SIG-M5 treated with dmso at 0.1 percent for 504 hours (cell line): ENCODE results near the gene NCF4.

Experiments used
- DNase-seq: peaks from one replicate; lab custom pipeline; 2025; ENCODE audit not compliant: unreplicated experiment; lab: John Stamatoyannopoulos, UW

NCF4 gene

GRCh38 chr22:36893262-36893661, 32.5 kb downstream of the NCF4 start:
- no peak for DNase-seq

DNA sequence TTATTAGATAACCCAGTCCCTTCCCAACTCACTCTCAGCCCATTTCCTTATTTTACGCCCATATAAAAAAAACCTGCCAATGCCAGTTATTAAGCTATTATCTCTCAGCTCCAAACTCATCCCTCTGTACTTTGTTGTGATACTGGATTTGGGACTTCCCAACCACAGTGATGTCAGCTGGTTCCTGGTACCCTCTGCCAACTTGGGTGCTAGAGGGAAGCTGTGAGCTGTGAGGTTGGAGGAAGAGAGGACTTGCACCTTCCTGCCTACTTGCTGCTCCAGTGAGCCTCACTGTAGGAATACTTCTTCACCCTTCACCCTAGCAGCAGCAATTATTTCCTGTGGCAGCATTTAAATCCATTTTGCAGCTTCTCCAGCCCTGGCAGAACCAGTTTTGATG, 33.5 kb downstream of the NCF4 start:
- no peak for DNase-seq

DNA sequence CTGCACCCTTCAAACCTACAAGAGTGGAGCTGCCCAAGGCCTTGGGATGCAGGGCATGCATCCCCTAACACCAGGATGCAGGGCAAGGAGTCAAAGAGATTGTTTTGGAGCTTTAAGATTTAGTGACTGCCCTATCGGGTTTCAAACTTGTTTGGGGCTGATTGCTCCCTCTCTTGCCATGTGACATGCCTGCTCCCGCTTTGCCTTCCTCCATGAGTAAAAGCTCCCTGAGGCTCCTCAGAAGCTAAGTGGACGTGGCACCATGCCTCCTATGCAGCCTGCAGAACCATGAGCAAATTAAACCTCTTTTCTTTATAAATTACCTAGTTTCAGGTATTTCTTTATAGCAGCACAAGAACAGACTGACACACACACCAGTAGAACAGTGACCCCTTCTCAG, 36.8 kb downstream of the NCF4 start:
- no peak for DNase-seq

DNA sequence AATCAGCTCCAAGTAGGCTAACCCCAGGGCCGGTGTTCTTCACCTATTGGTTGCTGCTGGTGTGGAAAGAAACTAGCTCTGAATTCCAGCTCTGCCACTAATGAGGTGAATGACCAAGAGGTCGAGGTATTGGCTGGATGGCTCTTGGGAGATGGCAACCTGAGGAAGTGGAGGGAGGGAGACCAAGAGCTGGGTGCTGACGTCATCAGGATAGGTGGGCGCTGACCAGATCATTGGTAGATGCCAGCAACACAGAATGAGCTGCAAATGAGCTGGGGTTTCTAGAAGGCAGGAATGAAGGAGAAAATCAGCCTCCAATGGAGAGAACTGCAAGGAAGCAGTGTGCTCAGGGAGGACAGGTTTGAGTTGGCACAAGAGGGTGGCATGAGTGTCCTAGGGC, 37.9 kb downstream of the NCF4 start:
- DNase-seq, result no peak

DNA sequence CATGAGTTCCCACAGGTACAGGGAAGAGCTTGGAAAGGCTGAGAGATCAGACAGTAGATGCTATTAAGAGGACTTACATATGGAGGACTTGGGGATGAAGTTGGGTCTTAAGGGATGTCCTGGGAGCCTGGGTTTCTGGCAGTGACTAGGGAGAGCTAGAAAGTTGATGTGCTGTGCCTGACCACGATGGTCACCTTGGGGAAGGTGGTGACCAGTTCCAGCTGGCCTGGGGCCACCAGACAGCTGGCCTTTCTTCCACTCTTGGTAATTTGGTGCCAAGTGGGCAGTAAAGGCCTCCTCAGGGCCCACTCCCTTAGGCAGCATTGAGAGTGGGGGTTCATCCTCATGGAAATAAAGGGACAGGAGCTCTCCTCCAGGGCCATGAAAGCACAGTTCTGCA, 38.7 kb downstream of the NCF4 start:
- no peak for DNase-seq

DNA sequence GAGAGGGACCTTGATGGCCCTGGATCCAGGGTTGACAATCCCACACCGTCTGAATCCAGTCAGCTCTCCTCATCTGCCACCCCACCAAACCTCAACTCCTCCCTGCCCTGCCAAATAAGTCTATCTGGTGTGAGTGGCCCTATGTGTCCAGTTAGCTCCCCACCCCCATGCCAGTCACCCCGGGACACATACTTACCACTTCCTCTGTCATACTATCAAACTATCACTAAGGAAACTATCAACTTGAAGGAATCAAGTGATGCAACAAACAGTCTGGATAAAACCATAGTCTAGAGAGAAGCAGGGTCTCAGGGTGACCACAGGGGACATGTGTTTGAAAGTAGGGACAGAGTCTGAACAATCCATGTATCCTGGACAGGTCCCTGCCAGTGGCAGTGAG, 39.4 kb downstream of the NCF4 start:
- DNase-seq, result no peak

GRCh38 chr22:36900880-36901279, 40.1 kb downstream of the NCF4 start:
- DNase-seq, result no peak

GRCh38 chr22:36901411-36902142, 40.8 kb downstream of the NCF4 start:
- no peak for DNase-seq

DNA sequence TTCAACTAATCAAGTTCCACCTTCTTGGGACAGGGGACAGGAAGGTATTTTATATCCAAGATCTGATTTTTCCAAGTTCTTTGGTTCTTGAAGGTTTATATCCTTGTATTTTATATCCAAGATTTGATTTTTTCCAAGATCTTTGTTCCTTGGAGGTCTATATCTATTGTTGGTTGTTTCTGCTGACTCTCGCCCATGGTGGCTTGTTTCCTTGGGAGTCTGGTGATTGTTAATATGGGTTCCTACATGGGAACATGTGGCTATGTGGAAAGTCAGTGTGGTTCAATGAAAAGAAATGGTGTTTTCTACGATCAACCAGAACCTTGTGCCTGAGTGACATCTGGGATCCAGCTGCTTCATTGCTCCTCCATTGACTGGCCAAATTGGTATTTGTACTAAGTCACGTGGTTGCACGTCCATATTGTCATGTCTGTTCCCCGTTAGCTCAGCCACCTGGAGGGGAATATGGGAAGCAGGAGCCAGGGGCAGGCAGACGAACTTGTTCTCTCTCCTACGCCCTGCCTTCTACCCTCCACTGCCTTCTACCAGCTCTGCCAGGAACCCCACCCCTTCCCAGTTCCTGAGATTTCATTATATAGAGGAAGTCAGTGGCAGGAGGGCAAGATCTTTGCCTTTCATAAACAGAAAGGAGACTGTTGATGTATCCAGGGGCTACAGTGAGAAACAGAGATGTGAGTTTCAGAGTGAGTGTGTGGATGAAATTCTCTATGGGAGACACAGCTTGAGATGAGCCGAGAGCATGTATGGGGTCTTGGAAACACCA, 41.5 kb downstream of the NCF4 start:
- DNase-seq, result no peak

DNA sequence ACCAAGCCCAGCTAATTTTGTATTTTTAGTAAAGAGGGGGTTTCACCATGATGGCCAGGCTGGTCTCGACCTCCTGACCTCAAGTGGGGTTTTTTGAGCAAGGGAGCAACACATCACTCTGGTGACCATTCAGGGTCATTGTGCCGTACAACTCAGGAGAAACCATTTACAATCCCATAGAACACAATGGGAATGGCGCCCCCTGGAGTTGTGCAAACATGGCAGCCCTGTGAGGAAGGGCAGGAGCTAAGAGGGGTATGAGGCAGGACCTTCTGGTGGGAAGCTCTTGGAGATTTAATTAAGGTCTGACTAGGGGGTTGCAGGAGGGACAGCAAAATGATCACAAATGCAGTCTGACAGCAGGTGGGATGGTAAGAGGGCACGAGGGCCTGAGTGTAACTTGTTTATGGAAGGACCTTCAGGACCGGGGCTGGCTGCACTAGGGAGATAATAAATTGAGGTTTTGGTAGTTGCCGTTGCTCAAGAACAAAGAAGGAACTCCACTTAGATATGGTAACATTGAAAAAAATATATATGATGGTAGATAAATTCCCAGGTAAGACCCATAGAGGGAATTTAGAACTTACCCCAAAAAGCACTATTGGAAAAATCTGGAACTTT, 43.6 kb downstream of the NCF4 start:
- no peak for DNase-seq

- no peak for DNase-seq
These were observed 46.7 kb downstream of the NCF4 start for GRCh38 chr22:36907253-36908195.

- DNase-seq, result no peak
These were observed 49.7 kb downstream of the NCF4 start for GRCh38 chr22:36910461-36910860.

GRCh38 chr22:36911887-36912661, 51.3 kb downstream of the NCF4 start:
- DNase-seq, result no peak

DNA sequence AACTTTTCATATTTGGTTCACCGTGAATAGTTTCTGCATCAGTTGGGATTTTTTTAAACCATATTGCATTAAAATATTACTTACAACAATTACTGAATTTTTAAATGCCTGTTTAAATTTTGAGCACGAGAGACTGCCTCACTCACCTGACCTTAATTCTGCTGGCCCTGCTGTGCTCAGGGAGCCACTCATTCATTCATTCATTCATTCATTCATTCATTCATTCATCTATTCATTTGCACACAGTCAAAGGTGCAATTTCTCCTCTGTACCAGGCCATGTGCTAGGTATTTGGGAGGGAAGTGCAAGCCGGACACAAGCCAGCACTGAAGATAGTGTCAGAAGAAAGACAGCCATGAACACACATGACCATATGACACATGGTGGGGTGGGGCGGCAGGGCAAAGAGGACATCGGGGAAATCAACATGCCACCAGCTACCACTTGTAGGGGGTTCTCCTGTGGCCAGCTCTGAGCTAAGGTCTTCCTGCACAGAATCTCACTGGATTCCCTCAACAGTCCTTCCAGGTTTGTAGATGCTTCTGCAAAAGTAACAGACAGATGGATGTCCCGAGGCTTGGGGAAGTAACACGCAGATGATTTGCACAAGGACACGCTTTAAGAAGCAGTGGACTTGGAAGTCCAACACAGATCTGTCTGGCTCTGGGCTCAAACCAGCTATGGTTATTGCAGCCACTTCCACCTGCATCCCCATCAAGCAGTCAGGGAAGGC, 52.1 kb downstream of the NCF4 start:
- no peak for DNase-seq

GRCh38 chr22:36913427-36914389, 52.9 kb downstream of the NCF4 start, which contains the start of gene CSF2RB:
TSS of gene CSF2RB (plus strand) at chr22:36913628. CDS start at chr22:36922208, 8,580 bp downstream.
- DNase-seq, result peak; percentile 88

DNA sequence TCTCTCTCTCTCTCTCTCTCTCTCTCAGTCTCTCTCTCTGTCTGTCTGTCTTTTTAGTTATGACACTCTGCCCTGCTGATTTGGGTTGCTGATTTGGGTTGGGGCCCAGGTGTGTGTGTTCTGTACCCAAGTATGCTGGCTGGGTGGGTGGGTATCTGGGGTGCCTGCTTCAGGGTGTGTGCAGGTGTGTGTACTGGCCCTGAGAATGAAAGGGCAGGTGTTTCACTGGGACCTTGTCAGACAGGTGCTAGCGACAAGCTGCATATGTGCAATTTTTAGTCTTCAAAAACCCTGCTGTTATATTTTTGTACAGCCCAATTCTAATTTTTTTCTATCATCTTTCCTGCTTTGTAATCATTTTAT, 53.6 kb downstream of the NCF4 start:
- DNase-seq, result no peak

- DNase-seq, result no peak
These were observed 55.2 kb downstream of the NCF4 start for GRCh38 chr22:36916034-36916433.

DNA sequence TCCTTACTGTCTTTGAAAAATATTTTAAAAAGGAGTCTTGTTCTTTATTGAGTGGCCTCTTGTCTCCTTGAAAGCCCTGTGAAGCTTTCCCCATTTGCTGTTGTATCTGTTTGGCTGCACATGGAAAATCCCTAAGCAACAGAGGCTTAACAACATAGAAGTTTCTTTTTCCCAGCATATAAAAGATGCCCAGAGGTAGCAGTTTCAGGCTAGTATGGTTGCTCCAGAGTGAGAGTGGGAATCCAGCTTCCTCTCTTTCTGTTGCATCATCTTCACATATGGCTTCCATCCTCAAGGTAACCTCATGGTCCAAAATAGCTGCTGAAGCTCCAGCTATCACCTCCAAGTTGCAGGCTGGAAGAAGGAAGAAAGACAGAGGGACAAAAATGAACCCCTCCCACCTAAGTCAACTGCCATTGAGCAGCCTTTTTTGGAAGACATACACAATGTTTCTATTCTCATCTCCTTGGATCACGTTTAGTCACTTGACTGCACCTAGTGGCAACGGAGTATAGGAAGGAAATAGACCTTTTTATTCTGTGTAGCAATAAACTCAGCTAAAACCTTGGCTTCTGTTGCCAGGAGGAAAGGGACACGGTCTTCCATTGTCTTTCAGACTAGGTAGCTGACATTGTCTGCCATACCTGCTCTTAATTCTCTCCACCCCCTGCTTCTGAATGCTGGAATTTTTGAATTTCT, 57.9 kb downstream of the NCF4 start:
- DNase-seq, result no peak
